ENCODE measurements around the gene SART3. TPM values are rescaled to one million over a fixed set of nuclear protein-coding genes. Genes with fewer than 3 reads are reported as not detected.
A peak's percentile ranks its signal among the peaks of the same experiment; 100 is the strongest.

Gene SART3
- total RNA-seq (10 to 100 TPM; 55.2 to 55.9 TPM), polyA plus RNA-seq (ENCODE audit: insufficient read length in 2 of 2) (10 to 100 TPM; 49.7 to 50.0 TPM)
- long read RNA-seq, donor 1, full-length matches to known transcripts, result 5 of 5 reads
- long read RNA-seq, donor 1, partial matches to known transcripts, result 0 of 5 reads
- long read RNA-seq, donor 1, other reads (novel, unspliced or antisense), result 0 of 5 reads
- long read RNA-seq, donor 2, result 0 reads
- long read RNA-seq, donor 3, partial matches to known transcripts, result 0 of 1 reads
- long read RNA-seq, donor 3, other reads (novel, unspliced or antisense), result 0 of 1 reads
- long read RNA-seq, donor 4, full-length matches to known transcripts, result 5 of 305 reads
- long read RNA-seq, donor 4, partial matches to known transcripts, result 300 of 305 reads
- long read RNA-seq, donor 4, other reads (novel, unspliced or antisense), result 0 of 305 reads

- Histone ChIP-seq H3K36me3 (ENCODE audit: control insufficient read depth, insufficient read depth, low read length) (peaks cover 26% of the 10 kb centered on the region), H3K4me1 (ENCODE audit: control insufficient read depth, insufficient read depth, low read length) (peaks cover 27% of the 10 kb centered on the region), H3K27me3 (ENCODE audit: control insufficient read depth, insufficient read depth, low read length) (no peaks in the 10 kb centered on the region), H3K9me3 (ENCODE audit: control insufficient read depth, insufficient read depth, low read length) (no peaks in the 10 kb centered on the region), H3K27ac (ENCODE audit: low read depth, low read length) (peak within 1 kb of the TSS; percentile 84), H3K4me3 (ENCODE audit: low read depth, low read length) (peak within 1 kb of the TSS; percentile 99)
- 0% methylated on average over 50 of the region's 57 CpGs for WGBS (ENCODE audit: insufficient coverage)
- peak; percentile 76 to 97 (median 88) for DNase-seq (ENCODE audit: low read depth in 4 of 6, low spot score in 6 of 6)
Measured at GRCh38 chr12:108560752-108561719, at the start of gene SART3. TSS of gene SART3 (minus strand) at chr12:108561173. CDS start at chr12:108561154, 19 bp downstream.

GRCh38 chr12:108610336-108610815 lies 49.4 kb upstream of the SART3 start:
- Histone ChIP-seq H3K4me3 (ENCODE audit: low read depth, low read length) (no peak overlapping the region), H3K27ac (ENCODE audit: low read depth, low read length) (no peak overlapping the region), H3K27me3 (ENCODE audit: control insufficient read depth, insufficient read depth, low read length) (no peaks in the 10 kb centered on the region), H3K36me3 (ENCODE audit: control insufficient read depth, insufficient read depth, low read length) (no peaks in the 10 kb centered on the region), H3K9me3 (ENCODE audit: control insufficient read depth, insufficient read depth, low read length) (no peaks in the 10 kb centered on the region), H3K4me1 (ENCODE audit: control insufficient read depth, insufficient read depth, low read length) (peaks cover 4% of the 10 kb centered on the region)
- no peak for DNase-seq (ENCODE audit: low read depth in 4 of 6, low spot score in 6 of 6)
- 79% methylated on average over 7 of the region's 8 CpGs for WGBS (ENCODE audit: insufficient coverage)

GRCh38 chr12:108609537-108610335 lies 48.8 kb upstream of the SART3 start:
- H3K9me3 ChIP-seq (ENCODE audit: control insufficient read depth, insufficient read depth, low read length), result no peaks in the 10 kb centered on the region
- H3K27ac ChIP-seq (ENCODE audit: low read depth, low read length), result no peak overlapping the region
- WGBS (ENCODE audit: insufficient coverage), result 47% methylated on average over 16 of the region's 21 CpGs
- H3K36me3 ChIP-seq (ENCODE audit: control insufficient read depth, insufficient read depth, low read length), result no peaks in the 10 kb centered on the region
- peaks cover 4% of the 10 kb centered on the region for H3K4me1 ChIP-seq (ENCODE audit: control insufficient read depth, insufficient read depth, low read length)
- peak in 1 of 6 donors; percentile 65 for DNase-seq (ENCODE audit: low read depth in 4 of 6, low spot score in 6 of 6)
- H3K4me3 ChIP-seq (ENCODE audit: low read depth, low read length), result no peak overlapping the region
- H3K27me3 ChIP-seq (ENCODE audit: control insufficient read depth, insufficient read depth, low read length), result no peaks in the 10 kb centered on the region

- Histone ChIP-seq H3K27ac (ENCODE audit: low read depth, low read length) (no peak overlapping the region), H3K9me3 (ENCODE audit: control insufficient read depth, insufficient read depth, low read length) (no peaks in the 10 kb centered on the region), H3K4me1 (ENCODE audit: control insufficient read depth, insufficient read depth, low read length) (peaks cover 4% of the 10 kb centered on the region), H3K36me3 (ENCODE audit: control insufficient read depth, insufficient read depth, low read length) (no peaks in the 10 kb centered on the region), H3K27me3 (ENCODE audit: control insufficient read depth, insufficient read depth, low read length) (no peaks in the 10 kb centered on the region), H3K4me3 (ENCODE audit: low read depth, low read length) (no peak overlapping the region)
- WGBS (ENCODE audit: insufficient coverage), result 86% methylated on average over 4 of the region's 5 CpGs
- DNase-seq (ENCODE audit: low read depth in 4 of 6, low spot score in 6 of 6), result no peak
Measured at GRCh38 chr12:108608616-108609015, 47.6 kb upstream of the SART3 start.

GRCh38 chr12:108607981-108608600 lies 47.1 kb upstream of the SART3 start:
- Histone ChIP-seq H3K9me3 (ENCODE audit: control insufficient read depth, insufficient read depth, low read length) (no peaks in the 10 kb centered on the region), H3K27ac (ENCODE audit: low read depth, low read length) (no peak overlapping the region), H3K27me3 (ENCODE audit: control insufficient read depth, insufficient read depth, low read length) (no peaks in the 10 kb centered on the region), H3K4me1 (ENCODE audit: control insufficient read depth, insufficient read depth, low read length) (peaks cover 4% of the 10 kb centered on the region), H3K36me3 (ENCODE audit: control insufficient read depth, insufficient read depth, low read length) (no peaks in the 10 kb centered on the region), H3K4me3 (ENCODE audit: low read depth, low read length) (no peak overlapping the region)
- 88% methylated on average over 9 of the region's 10 CpGs for WGBS (ENCODE audit: insufficient coverage)
- no peak for DNase-seq (ENCODE audit: low read depth in 4 of 6, low spot score in 6 of 6)

- no peaks in the 10 kb centered on the region for H3K27me3 ChIP-seq (ENCODE audit: control insufficient read depth, insufficient read depth, low read length)
- DNase-seq (ENCODE audit: low read depth in 4 of 6, low spot score in 6 of 6), result no peak
Measured at GRCh38 chr12:108606492-108606891, 45.5 kb upstream of the SART3 start.

GRCh38 chr12:108605690-108606406 lies 44.9 kb upstream of the SART3 start:
- no peaks in the 10 kb centered on the region for H3K9me3 ChIP-seq (ENCODE audit: control insufficient read depth, insufficient read depth, low read length)
- WGBS (ENCODE audit: insufficient coverage), result 98% methylated on average over 4 of the region's 4 CpGs

More at GRCh38 chr12:108606492-108606891, 45.5 kb upstream of the SART3 start:
- peaks cover 4% of the 10 kb centered on the region for H3K4me1 ChIP-seq (ENCODE audit: control insufficient read depth, insufficient read depth, low read length)
- no peak overlapping the region for H3K4me3 ChIP-seq (ENCODE audit: low read depth, low read length)
- no peaks in the 10 kb centered on the region for H3K9me3 ChIP-seq (ENCODE audit: control insufficient read depth, insufficient read depth, low read length)
- no peak overlapping the region for H3K27ac ChIP-seq (ENCODE audit: low read depth, low read length)
- 79% methylated on average over 9 of the region's 9 CpGs for WGBS (ENCODE audit: insufficient coverage)
- H3K36me3 ChIP-seq (ENCODE audit: control insufficient read depth, insufficient read depth, low read length), result no peaks in the 10 kb centered on the region

GRCh38 chr12:108605000-108605689 lies 44.2 kb upstream of the SART3 start:
- DNase-seq (ENCODE audit: low read depth in 4 of 6, low spot score in 6 of 6), result no peak
- no peak overlapping the region for H3K27ac ChIP-seq (ENCODE audit: low read depth, low read length)
- no peaks in the 10 kb centered on the region for H3K27me3 ChIP-seq (ENCODE audit: control insufficient read depth, insufficient read depth, low read length)
- 90% methylated on average over 3 of the region's 3 CpGs for WGBS (ENCODE audit: insufficient coverage)
- H3K4me1 ChIP-seq (ENCODE audit: control insufficient read depth, insufficient read depth, low read length), result peaks cover 4% of the 10 kb centered on the region
- no peaks in the 10 kb centered on the region for H3K9me3 ChIP-seq (ENCODE audit: control insufficient read depth, insufficient read depth, low read length)
- no peaks in the 10 kb centered on the region for H3K36me3 ChIP-seq (ENCODE audit: control insufficient read depth, insufficient read depth, low read length)
- H3K4me3 ChIP-seq (ENCODE audit: low read depth, low read length), result no peak overlapping the region

More at GRCh38 chr12:108605690-108606406, 44.9 kb upstream of the SART3 start:
- no peak for DNase-seq (ENCODE audit: low read depth in 4 of 6, low spot score in 6 of 6)
- H3K27me3 ChIP-seq (ENCODE audit: control insufficient read depth, insufficient read depth, low read length), result no peaks in the 10 kb centered on the region
- no peak overlapping the region for H3K4me3 ChIP-seq (ENCODE audit: low read depth, low read length)
- peaks cover 4% of the 10 kb centered on the region for H3K4me1 ChIP-seq (ENCODE audit: control insufficient read depth, insufficient read depth, low read length)
- no peaks in the 10 kb centered on the region for H3K36me3 ChIP-seq (ENCODE audit: control insufficient read depth, insufficient read depth, low read length)
- no peak overlapping the region for H3K27ac ChIP-seq (ENCODE audit: low read depth, low read length)

Data from spinal cord (tissue), 10 donors.